ENCODE measurements around the gene PLEKHA6. TPM values are rescaled to one million over a fixed set of nuclear protein-coding genes. Genes with fewer than 3 reads are reported as not detected.
A peak's percentile ranks its signal among the peaks of the same experiment; 100 is the strongest.

Gene PLEKHA6
- total RNA-seq, 1 experiment from 2014 or later = 2.1 TPM

GRCh38 chr1:204283711-204284651 is 75.7 kb downstream of the PLEKHA6 start:
- WGBS (ENCODE audit: extremely low coverage, insufficient read length, low lambda C conversion rate) = no CpG with 5 or more reads among the region's 9 CpGs
- H3K9me3 Mint-ChIP-seq = no peaks in the 10 kb centered on the region

More at GRCh38 chr1:204283711-204284651, 75.7 kb downstream of the PLEKHA6 start:
- Histone ChIP-seq H3K4me1 (ENCODE audit: insufficient read depth, low read length) (peaks cover 12% of the 10 kb centered on the region), H3K27ac (ENCODE audit: insufficient read length, low read depth, low read length) (no peak overlapping the region), H4K8ac (replicated peaks; ENCODE audit: insufficient read length, low read depth, low read length) (no peak overlapping the region), H3K4me2 (ENCODE audit: insufficient read depth, insufficient read length, low read length) (no peak overlapping the region), H3K56ac (ENCODE audit: insufficient read length, low read depth, low read length) (no peak overlapping the region), H3K18ac (ENCODE audit: insufficient read length, low read depth, low read length) (no peak overlapping the region), H2BK15ac (ENCODE audit: low read depth, low read length) (no peak overlapping the region), H3K23me2 (ENCODE audit: insufficient read length, low read depth, low read length, poor library complexity, severe bottlenecking) (no peaks in the 10 kb centered on the region), H3T11ph (ENCODE audit: low read length) (no peak overlapping the region), H2BK5ac (ENCODE audit: insufficient read length, low read length) (no peak overlapping the region), H4K5ac (ENCODE audit: insufficient read length, low read depth, low read length) (no peak overlapping the region), H4K20me1 (ENCODE audit: control insufficient read depth, insufficient read depth, insufficient read length) (no peaks in the 10 kb centered on the region), H2BK12ac (ENCODE audit: insufficient read length, low read depth, low read length) (no peak overlapping the region), H3K9me3 (ENCODE audit: control insufficient read depth, low read depth, low read length) (no peaks in the 10 kb centered on the region), H3K14ac (ENCODE audit: insufficient read depth, low read length) (0 out of 2 replicates have a peak overlapping the region, but pooled peaks have one; percentile 37), H3K79me2 (ENCODE audit: insufficient read depth, low read length) (no peaks in the 10 kb centered on the region), H3K79me1 (ENCODE audit: insufficient read depth, low read depth, low read length, poor library complexity, severe bottlenecking) (no peaks in the 10 kb centered on the region), H3K23ac (ENCODE audit: insufficient read length, low read depth, low read length) (no peak overlapping the region), H4K91ac (ENCODE audit: insufficient read length, low read depth, low read length) (no peak overlapping the region), H2AK5ac (ENCODE audit: insufficient read length, low read length) (no peak overlapping the region), H2BK120ac (ENCODE audit: low read depth, low read length, poor library complexity, severe bottlenecking) (no peak overlapping the region), H2BK20ac (ENCODE audit: low read depth, low read length, poor library complexity, severe bottlenecking) (no peak overlapping the region), H3K27me3 (ENCODE audit: insufficient read depth, low read length) (no peaks in the 10 kb centered on the region; the same call in 1 of the 2 replicates), H2AFZ (ENCODE audit: low read length) (no peak overlapping the region), H3K9ac (ENCODE audit: extremely low read depth, insufficient read length, low read length) (no peak overlapping the region), H3K4ac (ENCODE audit: low read depth, low read length) (no peak overlapping the region)
- H3K27me3 Mint-ChIP-seq (ENCODE audit: low read depth) = peaks cover 7% of the 10 kb centered on the region
- no peak for DNase-seq
- H3K4me3 Mint-ChIP-seq = no peak overlapping the region
- peaks cover 26 to 33% of the 10 kb centered on the region in 2 experiments for H3K4me1 Mint-ChIP-seq
- peaks cover 0 to 5% (median 0%) of the 10 kb centered on the region in 3 experiments; a peak in 3 of 7 replicates for H3K36me3 Mint-ChIP-seq (ENCODE audit: insufficient read depth in 1 of 3, low read depth in 3 of 3)
- no peak overlapping the region; a peak in 2 of 7 replicates for H3K27ac Mint-ChIP-seq
- no peak for TF ChIP-seq CTCF (conservative IDR thresholded peaks at IDR 0.05)
